SK-N-SH treated with all-trans-retinoic acid at 6 μM for 48 hours (cell line): Measurements from ENCODE around the gene NDUFV3.

Experiments
- GLIS3 ChIP-seq: fragments of 250-450 bp; sonication (Bioruptor Pico); IDR thresholded peaks from 2 replicates; pipeline ENCODE4 v1.5.0; 2020; ENCODE audit warnings: mild to moderate bottlenecking, moderate library complexity
- OSR1 ChIP-seq: fragments of 250-450 bp; sonication (Bioruptor Pico); IDR thresholded peaks from 2 replicates; pipeline ENCODE4 v1.8.0; 2022; ENCODE audit warnings: moderate library complexity, mild to moderate bottlenecking, inconsistent platforms
- PATZ1 ChIP-seq: fragments of 250-450 bp; sonication (Bioruptor Pico); IDR thresholded peaks from 2 replicates; pipeline ENCODE4 v1.8.0; 2020; ENCODE audit warnings: mild to moderate bottlenecking, moderate library complexity, borderline replicate concordance
- POU6F1 ChIP-seq: fragments of 250-450 bp; sonication (Bioruptor Pico); IDR thresholded peaks from 2 replicates; pipeline ENCODE4 v1.8.0; 2021; ENCODE audit warnings: low read depth, mild to moderate bottlenecking, moderate library complexity, borderline replicate concordance
- RARB ChIP-seq: fragments of 250-450 bp; sonication (Bioruptor Pico); IDR thresholded peaks from 2 replicates; pipeline ENCODE4 v1.8.0; 2021; ENCODE audit warnings: mild to moderate bottlenecking, moderate library complexity
- TCF4 ChIP-seq: fragments of 250-450 bp; sonication (Bioruptor Pico); IDR thresholded peaks from 2 replicates; pipeline ENCODE4 v1.8.0; 2021; ENCODE audit warnings: mild to moderate bottlenecking, moderate library complexity, borderline replicate concordance
- ZFP3 ChIP-seq: fragments of 250-450 bp; sonication (Bioruptor Pico); IDR thresholded peaks from 2 replicates; pipeline ENCODE4 v1.5.0; 2020; ENCODE audit warnings: mild to moderate bottlenecking, moderate library complexity
- ZFP30 ChIP-seq: fragments of 450-650 bp; formaldehyde crosslinking; IDR thresholded peaks from 2 replicates; pipeline ENCODE4 v1.5.0; 2022; ENCODE audit warnings: mild to moderate bottlenecking, moderate library complexity
- ZNF70 ChIP-seq: fragments of 450-650 bp; formaldehyde crosslinking; IDR thresholded peaks from 2 replicates; pipeline ENCODE4 v1.5.0; 2020; ENCODE audit warnings: mild to moderate bottlenecking, moderate library complexity
- ZNF8 ChIP-seq: fragments of 450-650 bp; formaldehyde crosslinking; IDR thresholded peaks from 2 replicates; pipeline ENCODE4 v1.5.0; 2020; ENCODE audit warnings: mild to moderate bottlenecking, moderate library complexity
- TF ChIP-seq, protein P1 (sequence below): fragments of 250-450 bp; sonication (Bioruptor Pico); IDR thresholded peaks from 2 replicates; pipeline ENCODE4 v1.5.1; 2020; ENCODE audit warnings: low read depth, mild to moderate bottlenecking, moderate library complexity

- TF ChIP-seq, protein P1, sequence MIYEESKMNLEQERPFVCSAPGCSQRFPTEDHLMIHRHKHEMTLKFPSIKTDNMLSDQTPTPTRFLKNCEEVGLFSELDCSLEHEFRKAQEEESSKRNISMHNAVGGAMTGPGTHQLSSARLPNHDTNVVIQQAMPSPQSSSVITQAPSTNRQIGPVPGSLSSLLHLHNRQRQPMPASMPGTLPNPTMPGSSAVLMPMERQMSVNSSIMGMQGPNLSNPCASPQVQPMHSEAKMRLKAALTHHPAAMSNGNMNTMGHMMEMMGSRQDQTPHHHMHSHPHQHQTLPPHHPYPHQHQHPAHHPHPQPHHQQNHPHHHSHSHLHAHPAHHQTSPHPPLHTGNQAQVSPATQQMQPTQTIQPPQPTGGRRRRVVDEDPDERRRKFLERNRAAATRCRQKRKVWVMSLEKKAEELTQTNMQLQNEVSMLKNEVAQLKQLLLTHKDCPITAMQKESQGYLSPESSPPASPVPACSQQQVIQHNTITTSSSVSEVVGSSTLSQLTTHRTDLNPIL (CRISPR knock-in tag), result no peak
- TF ChIP-seq OSR1 (CRISPR knock-in tag) (no peak), ZNF70 (CRISPR knock-in tag) (no peak), PATZ1 (CRISPR knock-in tag) (no peak), ZFP30 (CRISPR knock-in tag) (no peak), TCF4 (CRISPR knock-in tag) (no peak), RARB (CRISPR knock-in tag) (no peak), GLIS3 (no peak), POU6F1 (CRISPR knock-in tag) (no peak), ZFP3 (CRISPR knock-in tag) (no peak), ZNF8 (CRISPR knock-in tag) (no peak)
Measured at GRCh38 chr21:42847726-42848125, 45.4 kb upstream of the NDUFV3 start.
